K562 (cell line): ENCODE results near the gene SH3RF1. TPM values are rescaled to one million over a fixed set of nuclear protein-coding genes. Genes with fewer than 3 reads are reported as not detected.

ENCODE experiments used
- E2F3 ChIP-seq: fragments of 250-450 bp; sonication (Bioruptor Pico); IDR thresholded peaks from 2 replicates; pipeline ENCODE4 v1.4.0; 2020; ENCODE audit warnings: mild to moderate bottlenecking
- POLR3G ChIP-seq: IDR thresholded peaks from 2 replicates; pipeline ENCODE4 v1.6.1; 2011; ENCODE audit not compliant: insufficient read length, insufficient replicate concordance; ENCODE audit errors: extremely low read depth
- RERE ChIP-seq: sonication (generic); formaldehyde crosslinking; IDR thresholded peaks from 2 replicates; pipeline ENCODE4 v1.8.0; 2023; ENCODE audit warnings: missing genetic modification reagents, mild to moderate bottlenecking, borderline replicate concordance
- SIRT6 ChIP-seq: IDR thresholded peaks from one replicate; pipeline ENCODE4 v1.6.1; 2012; ENCODE audit warnings: low read depth, mild to moderate bottlenecking, control low read depth, inconsistent platforms, low read length, moderate library complexity
- ZBTB43 ChIP-seq: sonication (generic); formaldehyde crosslinking; IDR thresholded peaks from 2 replicates; pipeline ENCODE4 v1.8.0; 2023; ENCODE audit warnings: mild to moderate bottlenecking, missing genetic modification reagents
- ZNF518B ChIP-seq: fragments of 250-450 bp; sonication (Bioruptor Pico); IDR thresholded peaks from 2 replicates; pipeline ENCODE4 v1.5.0; 2021; ENCODE audit warnings: mild to moderate bottlenecking, moderate library complexity
- ZZZ3 ChIP-seq: fragments of 450-650 bp; IDR thresholded peaks from 2 replicates; pipeline ENCODE4 v1.6.1; 2016; ENCODE audit warnings: antibody characterized with exemption, mild to moderate bottlenecking, moderate library complexity
- polyA plus RNA-seq, 8 experiments: library from polyadenylated mRNA; depleted of rRNA in 4 of 8; stranded (reverse) in 5 of 8; unstranded in 3 of 8; fragments of >200 nt; fragmentation: Nextera tagmentation in 2 of 8; fragmentation: Illumina TruSeq in 1 of 8; extraction: Ambion mirVana in 2 of 8; extraction: Trizol in 1 of 8; gene quantifications; 2 replicates each; pipeline versions ENCODE4 v1.2.1 to v1.2.3, GENCODE V29; 2011 to 2014; ENCODE audit warnings: inconsistent platforms in 1 of 8, missing spikeins in 1 of 8
- total RNA-seq, 7 experiments: library from RNA; depleted of rRNA in 6 of 7; stranded (reverse); fragments of >200 nt in 6 of 7; fragmentation: Illumina TruSeq in 2 of 7; extraction: Trizol in 2 of 7; gene quantifications; 2 replicates each; pipeline versions ENCODE4 v1.2.1 to v1.2.3, GENCODE V29; 2011 to 2021; ENCODE audit warnings: low replicate concordance in 1 of 7

SH3RF1 gene
- total and polyA plus RNA-seq, 9 of the 15 experiments (the other 6 are each of a cell fraction or from before 2014, with no cell fraction given) = 0.04 to 0.16 (median 0.11) TPM; not detected in 6

- TF ChIP-seq RERE (CRISPR knock-in tag) = no peak
- TF ChIP-seq POLR3G = no peak
- TF ChIP-seq E2F3 (CRISPR knock-in tag) = no peak
- no peak for TF ChIP-seq ZBTB43
- TF ChIP-seq ZZZ3 = no peak
- no peak for TF ChIP-seq ZNF518B (CRISPR knock-in tag)
- no peak for TF ChIP-seq SIRT6
- TF ChIP-seq, all 486 proteins: peak for 0
Measured at GRCh38 chr4:169188204-169188603, 82.6 kb downstream of the SH3RF1 start (continued).
